Panc1 (cell line): ENCODE data around the gene GOLGA6L7.
"Not testable (repeated sequence)": the region's sequence is repeated elsewhere in the genome, so short reads cannot be mapped to it uniquely, and the experiment has no call there.

Experiments used
- CTCF ChIP-seq: fragments of 450-650 bp; IDR thresholded peaks from 2 replicates; pipeline ENCODE4 v1.5.1; 2017; ENCODE audit warnings: mild to moderate bottlenecking
- POLR2AphosphoS5 ChIP-seq: IDR thresholded peaks from 2 replicates; pipeline ENCODE4 v1.6.1; 2012; ENCODE audit warnings: mild to moderate bottlenecking, low read depth, low read length, moderate library complexity
- SIN3A ChIP-seq: IDR thresholded peaks from 2 replicates; pipeline ENCODE4 v1.6.1; 2012; ENCODE audit warnings: low read depth, mild to moderate bottlenecking, low read length, moderate library complexity, borderline replicate concordance; ENCODE audit not compliant: insufficient read depth
- TCF7L2 ChIP-seq: IDR thresholded peaks from 2 replicates; pipeline ENCODE4 v1.6.1; 2011; ENCODE audit warnings: mild to moderate bottlenecking, low read depth, low read length, inconsistent platforms
- TF ChIP-seq, protein P1 (sequence below), 2 experiments: IDR thresholded peaks; 2 replicates each; pipeline ENCODE4 v1.6.1; 2011 to 2012; ENCODE audit warnings: low read depth in 2 of 2, control low read depth in 1 of 2, low read length in 1 of 2, mild to moderate bottlenecking in 1 of 2, moderate library complexity in 1 of 2; ENCODE audit not compliant: insufficient read depth in 1 of 2

DNA sequence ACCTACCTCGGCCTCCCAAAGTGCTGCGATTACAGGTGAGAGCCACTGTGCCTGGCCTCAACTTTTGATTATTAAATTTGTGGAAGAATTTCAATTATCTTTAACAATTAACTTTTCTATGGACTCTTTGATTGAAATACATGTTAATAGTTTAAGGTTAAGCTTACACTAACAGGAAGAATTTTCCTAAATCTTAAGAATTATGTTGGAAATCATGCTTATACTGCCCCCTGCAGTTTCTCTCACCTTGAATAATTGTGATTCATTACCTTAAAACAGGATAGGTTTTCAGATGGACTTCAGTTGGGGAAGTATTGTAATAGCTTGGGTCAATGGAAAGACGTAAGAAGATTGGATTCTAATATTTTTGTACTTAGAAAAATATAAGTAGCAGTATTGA is 54.2 kb downstream of the GOLGA6L7 start:
- peak; percentile 34; the same call in 1 of the 2 replicates for TF ChIP-seq CTCF
- TF ChIP-seq, protein P1, sequence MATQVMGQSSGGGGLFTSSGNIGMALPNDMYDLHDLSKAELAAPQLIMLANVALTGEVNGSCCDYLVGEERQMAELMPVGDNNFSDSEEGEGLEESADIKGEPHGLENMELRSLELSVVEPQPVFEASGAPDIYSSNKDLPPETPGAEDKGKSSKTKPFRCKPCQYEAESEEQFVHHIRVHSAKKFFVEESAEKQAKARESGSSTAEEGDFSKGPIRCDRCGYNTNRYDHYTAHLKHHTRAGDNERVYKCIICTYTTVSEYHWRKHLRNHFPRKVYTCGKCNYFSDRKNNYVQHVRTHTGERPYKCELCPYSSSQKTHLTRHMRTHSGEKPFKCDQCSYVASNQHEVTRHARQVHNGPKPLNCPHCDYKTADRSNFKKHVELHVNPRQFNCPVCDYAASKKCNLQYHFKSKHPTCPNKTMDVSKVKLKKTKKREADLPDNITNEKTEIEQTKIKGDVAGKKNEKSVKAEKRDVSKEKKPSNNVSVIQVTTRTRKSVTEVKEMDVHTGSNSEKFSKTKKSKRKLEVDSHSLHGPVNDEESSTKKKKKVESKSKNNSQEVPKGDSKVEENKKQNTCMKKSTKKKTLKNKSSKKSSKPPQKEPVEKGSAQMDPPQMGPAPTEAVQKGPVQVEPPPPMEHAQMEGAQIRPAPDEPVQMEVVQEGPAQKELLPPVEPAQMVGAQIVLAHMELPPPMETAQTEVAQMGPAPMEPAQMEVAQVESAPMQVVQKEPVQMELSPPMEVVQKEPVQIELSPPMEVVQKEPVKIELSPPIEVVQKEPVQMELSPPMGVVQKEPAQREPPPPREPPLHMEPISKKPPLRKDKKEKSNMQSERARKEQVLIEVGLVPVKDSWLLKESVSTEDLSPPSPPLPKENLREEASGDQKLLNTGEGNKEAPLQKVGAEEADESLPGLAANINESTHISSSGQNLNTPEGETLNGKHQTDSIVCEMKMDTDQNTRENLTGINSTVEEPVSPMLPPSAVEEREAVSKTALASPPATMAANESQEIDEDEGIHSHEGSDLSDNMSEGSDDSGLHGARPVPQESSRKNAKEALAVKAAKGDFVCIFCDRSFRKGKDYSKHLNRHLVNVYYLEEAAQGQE (IDR thresholded peaks at IDR 0.05; ENCODE audit: insufficient read depth in 1 of 2, low read depth in 2 of 2, low read length in 1 of 2) = not testable (repeated sequence)
- TF ChIP-seq POLR2AphosphoS5, SIN3A, TCF7L2: not testable (repeated sequence)
